Activated T-cell treated with anti-CD3 and anti-CD28 coated beads, Interleukin-2, amount 50 U/mL, for 24 hours (primary cell): Measurements from ENCODE around the gene OTULIN.
A peak's percentile ranks its signal among the peaks of the same experiment; 100 is the strongest.

ENCODE experiments used
- DNase-seq: peaks from one replicate; pipeline ENCODE4 v3.0.0-alpha.2; 2020
- H3K27ac Mint-ChIP-seq: 2 replicates; pipeline ENCODE4 v1.8.0; 2020; ENCODE audit warnings: mild to moderate bottlenecking, mixed read lengths
- H3K27me3 Mint-ChIP-seq: 2 replicates; pipeline ENCODE4 v1.8.0; 2020; ENCODE audit warnings: mixed read lengths
- H3K36me3 Mint-ChIP-seq: 2 replicates; pipeline ENCODE4 v1.8.0; 2020; ENCODE audit warnings: low read depth, mixed read lengths
- H3K4me1 Mint-ChIP-seq: 2 replicates; pipeline ENCODE4 v1.8.0; 2020; ENCODE audit warnings: low read depth, mixed read lengths
- H3K4me3 Mint-ChIP-seq: 2 replicates; pipeline ENCODE4 v1.8.0; 2020; ENCODE audit warnings: mild to moderate bottlenecking, moderate library complexity, mixed read lengths
- H3K9me3 Mint-ChIP-seq: 2 replicates; pipeline ENCODE4 v1.8.0; 2020; ENCODE audit warnings: mixed read lengths

OTULIN gene

GRCh38 chr5:14674983-14675854, 10.7 kb downstream of the OTULIN start:
- no peak for DNase-seq
- Mint-ChIP-seq H3K36me3 (peaks cover 89% of the 10 kb centered on the region), H3K9me3 (no peaks in the 10 kb centered on the region)

GRCh38 chr5:14675865-14676300, 11.4 kb downstream of the OTULIN start:
- no peaks in the 10 kb centered on the region for H3K9me3 Mint-ChIP-seq
- peaks cover 80% of the 10 kb centered on the region for H3K4me1 Mint-ChIP-seq
- H3K36me3 Mint-ChIP-seq, result peaks cover 94% of the 10 kb centered on the region
- no peaks in the 10 kb centered on the region for H3K27me3 Mint-ChIP-seq
- no peak for DNase-seq
- H3K4me3 Mint-ChIP-seq, result peak overlapping the region; percentile 49
- H3K27ac Mint-ChIP-seq, result peak overlapping the region; percentile 87

More at GRCh38 chr5:14674983-14675854, 10.7 kb downstream of the OTULIN start:
- Mint-ChIP-seq H3K27ac (peak overlapping the region; percentile 87), H3K4me1 (peaks cover 81% of the 10 kb centered on the region), H3K27me3 (no peaks in the 10 kb centered on the region), H3K4me3 (peak overlapping the region; percentile 49)

- no peaks in the 10 kb centered on the region for H3K27me3 Mint-ChIP-seq
- no peak for DNase-seq
- peak overlapping the region; percentile 49 for H3K4me3 Mint-ChIP-seq
- no peaks in the 10 kb centered on the region for H3K9me3 Mint-ChIP-seq
- H3K4me1 Mint-ChIP-seq, result peaks cover 78% of the 10 kb centered on the region
- H3K36me3 Mint-ChIP-seq, result peaks cover 94% of the 10 kb centered on the region
- peak overlapping the region; percentile 87 for H3K27ac Mint-ChIP-seq
Measured at GRCh38 chr5:14676320-14676719, 11.8 kb downstream of the OTULIN start.

- H3K9me3 Mint-ChIP-seq, result no peaks in the 10 kb centered on the region
- DNase-seq, result no peak
- H3K27me3 Mint-ChIP-seq, result no peaks in the 10 kb centered on the region
- H3K4me3 Mint-ChIP-seq, result no peak overlapping the region
- H3K36me3 Mint-ChIP-seq, result peaks cover 95% of the 10 kb centered on the region
- H3K27ac Mint-ChIP-seq, result peak overlapping the region; percentile 77
- peaks cover 55% of the 10 kb centered on the region for H3K4me1 Mint-ChIP-seq
Measured at GRCh38 chr5:14678773-14679334, 14.3 kb downstream of the OTULIN start.

- Mint-ChIP-seq H3K4me1 (peaks cover 48% of the 10 kb centered on the region), H3K4me3 (no peak overlapping the region), H3K27ac (peak overlapping the region; percentile 14), H3K9me3 (no peaks in the 10 kb centered on the region), H3K36me3 (peaks cover 94% of the 10 kb centered on the region), H3K27me3 (no peaks in the 10 kb centered on the region)
- no peak for DNase-seq
Measured at GRCh38 chr5:14679595-14679994, 15.1 kb downstream of the OTULIN start.

- no peaks in the 10 kb centered on the region for H3K9me3 Mint-ChIP-seq
- H3K4me1 Mint-ChIP-seq, result peaks cover 44% of the 10 kb centered on the region
- no peaks in the 10 kb centered on the region for H3K27me3 Mint-ChIP-seq
- no peak overlapping the region for H3K4me3 Mint-ChIP-seq
- H3K27ac Mint-ChIP-seq, result peak overlapping the region; percentile 79
- no peak for DNase-seq
- H3K36me3 Mint-ChIP-seq, result peaks cover 92% of the 10 kb centered on the region
Measured at GRCh38 chr5:14681236-14681752, 16.8 kb downstream of the OTULIN start.

GRCh38 chr5:14683906-14684455, 19.5 kb downstream of the OTULIN start:
- peak overlapping the region; percentile 67 for H3K27ac Mint-ChIP-seq
- no peak for DNase-seq
- no peaks in the 10 kb centered on the region for H3K27me3 Mint-ChIP-seq
- H3K4me3 Mint-ChIP-seq, result no peak overlapping the region
- H3K9me3 Mint-ChIP-seq, result no peaks in the 10 kb centered on the region
- peaks cover 32% of the 10 kb centered on the region for H3K4me1 Mint-ChIP-seq
- H3K36me3 Mint-ChIP-seq, result peaks cover 93% of the 10 kb centered on the region

- H3K27me3 Mint-ChIP-seq, result no peaks in the 10 kb centered on the region
- peaks cover 95% of the 10 kb centered on the region for H3K36me3 Mint-ChIP-seq
- DNase-seq, result no peak
- H3K27ac Mint-ChIP-seq, result peak overlapping the region; percentile 67
- H3K4me3 Mint-ChIP-seq, result no peak overlapping the region
- peaks cover 3% of the 10 kb centered on the region for H3K9me3 Mint-ChIP-seq
- H3K4me1 Mint-ChIP-seq, result peaks cover 29% of the 10 kb centered on the region
Measured at GRCh38 chr5:14684757-14685156, 20.2 kb downstream of the OTULIN start.

- Mint-ChIP-seq H3K27ac (peak overlapping the region; percentile 65), H3K27me3 (no peaks in the 10 kb centered on the region), H3K4me3 (no peak overlapping the region), H3K36me3 (peaks cover 95% of the 10 kb centered on the region), H3K9me3 (peaks cover 6% of the 10 kb centered on the region), H3K4me1 (peaks cover 26% of the 10 kb centered on the region)
- DNase-seq, result peak; percentile 65
Measured at GRCh38 chr5:14685757-14686156, 21.2 kb downstream of the OTULIN start.

GRCh38 chr5:14686517-14686916, 22.0 kb downstream of the OTULIN start:
- Mint-ChIP-seq H3K27ac (no peak overlapping the region), H3K36me3 (peaks cover 95% of the 10 kb centered on the region), H3K4me1 (peaks cover 23% of the 10 kb centered on the region), H3K9me3 (peaks cover 6% of the 10 kb centered on the region), H3K4me3 (no peak overlapping the region), H3K27me3 (no peaks in the 10 kb centered on the region)
- no peak for DNase-seq

GRCh38 chr5:14687023-14687665, 22.6 kb downstream of the OTULIN start:
- Mint-ChIP-seq H3K27me3 (no peaks in the 10 kb centered on the region), H3K9me3 (peaks cover 6% of the 10 kb centered on the region), H3K27ac (peak overlapping the region; percentile 33), H3K4me1 (peaks cover 23% of the 10 kb centered on the region), H3K36me3 (peaks cover 95% of the 10 kb centered on the region), H3K4me3 (no peak overlapping the region)
- no peak for DNase-seq

- H3K36me3 Mint-ChIP-seq, result peaks cover 98% of the 10 kb centered on the region
- no peak overlapping the region for H3K4me3 Mint-ChIP-seq
- peaks cover 17% of the 10 kb centered on the region for H3K4me1 Mint-ChIP-seq
- H3K27ac Mint-ChIP-seq, result peak overlapping the region; percentile 24
- DNase-seq, result no peak
- no peaks in the 10 kb centered on the region for H3K27me3 Mint-ChIP-seq
- peaks cover 6% of the 10 kb centered on the region for H3K9me3 Mint-ChIP-seq
Measured at GRCh38 chr5:14693070-14693469, 28.6 kb downstream of the OTULIN start.

- Mint-ChIP-seq H3K27ac (no peak overlapping the region), H3K9me3 (peaks cover 2% of the 10 kb centered on the region), H3K36me3 (peaks cover 98% of the 10 kb centered on the region), H3K4me3 (no peak overlapping the region), H3K4me1 (peaks cover 38% of the 10 kb centered on the region), H3K27me3 (no peaks in the 10 kb centered on the region)
- DNase-seq, result no peak
Measured at GRCh38 chr5:14695152-14695551, 30.6 kb downstream of the OTULIN start.

GRCh38 chr5:14696057-14696456, 31.5 kb downstream of the OTULIN start:
- DNase-seq, result no peak
- Mint-ChIP-seq H3K9me3 (no peaks in the 10 kb centered on the region), H3K27me3 (no peaks in the 10 kb centered on the region), H3K36me3 (peaks cover 96% of the 10 kb centered on the region), H3K27ac (peak overlapping the region; percentile 23), H3K4me1 (peaks cover 42% of the 10 kb centered on the region), H3K4me3 (no peak overlapping the region)
